H1 (cell line): Measurements from ENCODE around the gene KCNMB1. TPM values are rescaled to one million over a fixed set of nuclear protein-coding genes. Genes with fewer than 3 reads are reported as not detected.

Source experiments
- CTCF ChIA-PET: fragments of 300-600 bp; sonication (Branson Sonifier 250); formaldehyde crosslinking; loops from one replicate; lab custom pipeline; 2021; ENCODE audit not compliant: partially characterized antibody; lab: Charles Lee
- POLR2A ChIA-PET: fragments of 300-600 bp; sonication (Branson Sonifier 250); formaldehyde crosslinking; loops from one replicate; lab custom pipeline; 2021; ENCODE audit warnings: inconsistent platforms; ENCODE audit not compliant: partially characterized antibody; lab: Charles Lee
- DNase-seq, 2 experiments: peaks; one replicate each; pipeline versions ENCODE4 v3.0.0 to v3.0.0-alpha.2; 2010 to 2022; ENCODE audit warnings: low spot score in 2 of 2, low read depth in 1 of 2, mixed read lengths in 1 of 2
- FAIRE-seq: peaks from 2 replicates; lab custom pipeline; 2011; peaks lifted over from hg19 to GRCh38; lab: Jason Lieb, UNC
- H2AFZ ChIP-seq: 2 replicates; pipeline ENCODE4 v1.8.1; 2012; ENCODE audit warnings: low read length, inconsistent platforms
- H2AK5ac ChIP-seq: 2 replicates; pipeline ENCODE4 v1.6.1; 2013; ENCODE audit warnings: low read depth, low read length
- H2BK120ac ChIP-seq: replicated peaks from 2 replicates; pipeline ENCODE3; 2013; ENCODE audit warnings: low read depth, low read length, inconsistent platforms
- H2BK12ac ChIP-seq: 2 replicates; pipeline ENCODE4 v1.6.1; 2013; ENCODE audit warnings: low read depth, low read length
- H2BK15ac ChIP-seq: 2 replicates; pipeline ENCODE4 v1.6.1; 2013; ENCODE audit warnings: low read length
- H2BK20ac ChIP-seq: 2 replicates; pipeline ENCODE4 v1.6.1; 2013; ENCODE audit warnings: low read length
- H2BK5ac ChIP-seq: 2 replicates; pipeline ENCODE4 v1.6.1; 2013; ENCODE audit warnings: low read depth, low read length
- H3K14ac ChIP-seq: 2 replicates; pipeline ENCODE4 v1.6.1; 2013; ENCODE audit warnings: inconsistent platforms; ENCODE audit not compliant: insufficient read length
- H3K18ac ChIP-seq: 2 replicates; pipeline ENCODE4 v1.6.1; 2013; ENCODE audit warnings: low read length; ENCODE audit errors: extremely low read depth
- H3K23ac ChIP-seq: 2 replicates; pipeline ENCODE4 v1.6.1; 2013; ENCODE audit warnings: inconsistent platforms; ENCODE audit not compliant: insufficient read length
- H3K23me2 ChIP-seq: 2 replicates; pipeline ENCODE4 v1.6.1; 2013; ENCODE audit warnings: low read depth, low read length
- H3K27ac ChIP-seq: 2 replicates; pipeline ENCODE4 v1.6.1; 2011; ENCODE audit warnings: low read depth, low read length, inconsistent platforms
- H3K27me3 ChIP-seq, 4 experiments: replicated peaks in 1 of 4; 1 replicate in 1 of 4; 2 replicates in 3 of 4; pipeline versions ENCODE4 v1.6.1 to v1.8.1; 2011 to 2013; ENCODE audit warnings: low read length in 3 of 4, mild to moderate bottlenecking in 3 of 4, inconsistent platforms in 2 of 4, mixed read lengths in 2 of 4, moderate library complexity in 1 of 4; ENCODE audit not compliant: control insufficient read depth in 3 of 4, insufficient read depth in 3 of 4; ENCODE audit errors: extremely low read depth in 1 of 4
- H3K36me3 ChIP-seq, 4 experiments: 2 replicates each; pipeline versions ENCODE4 v1.6.1 to v1.8.1; 2011 to 2013; ENCODE audit warnings: mild to moderate bottlenecking in 4 of 4, low read length in 3 of 4, moderate library complexity in 2 of 4, control low read depth in 1 of 4, inconsistent platforms in 1 of 4; ENCODE audit not compliant: insufficient read depth in 4 of 4, control insufficient read depth in 2 of 4
- H3K4ac ChIP-seq: replicated peaks from 2 replicates; pipeline ENCODE3; 2013; ENCODE audit warnings: low read length, low read depth, mixed read lengths, inconsistent platforms; ENCODE audit not compliant: insufficient read length
- H3K4me1 ChIP-seq, 4 experiments: replicated peaks in 1 of 4; 1 replicate in 1 of 4; 2 replicates in 3 of 4; pipeline versions ENCODE4 v1.6.1 to v1.8.1; 2011 to 2013; ENCODE audit warnings: low read length in 3 of 4, inconsistent platforms in 2 of 4, mixed read lengths in 1 of 4; ENCODE audit not compliant: insufficient read depth in 4 of 4, control insufficient read depth in 3 of 4
- H3K4me2 ChIP-seq, 2 experiments: 2 replicates each; pipeline versions ENCODE4 v1.6.1 to v1.8.1; 2011 to 2013; ENCODE audit warnings: low read depth in 2 of 2, low read length in 2 of 2, control low read depth in 1 of 2, inconsistent platforms in 1 of 2, mild to moderate bottlenecking in 1 of 2; ENCODE audit not compliant: insufficient read depth in 1 of 2
- H3K4me3 ChIP-seq, 4 experiments: fragments of 200-600, 300-600 bp in 1 of 4; sonication (generic), shearing (Covaris generic), sonication (Bioruptor Twin) in 1 of 4; 2 replicates each; pipeline versions ENCODE4 v1.5.1 to v1.8.1; 2011 to 2016; ENCODE audit warnings: low read length in 4 of 4, low read depth in 3 of 4, control low read depth in 2 of 4, inconsistent platforms in 2 of 4, mild to moderate bottlenecking in 2 of 4, mixed read lengths in 1 of 4, moderate library complexity in 1 of 4; ENCODE audit not compliant: insufficient read depth in 2 of 4; ENCODE audit errors: extremely low read depth in 1 of 4
- H3K56ac ChIP-seq: replicated peaks from 2 replicates; pipeline ENCODE3; 2013; ENCODE audit warnings: low read depth, mild to moderate bottlenecking, mixed read lengths, low read length, inconsistent platforms; ENCODE audit not compliant: insufficient read length
- H3K79me1 ChIP-seq: 2 replicates; pipeline ENCODE4 v1.6.1; 2013; ENCODE audit warnings: low read depth, low read length, control low read depth
- H3K79me2 ChIP-seq, 2 experiments: 2 replicates each; pipeline versions ENCODE4 v1.6.1 to v1.8.1; 2012 to 2013; ENCODE audit warnings: low read length in 2 of 2, mild to moderate bottlenecking in 2 of 2, inconsistent platforms in 1 of 2; ENCODE audit not compliant: insufficient read depth in 2 of 2, control insufficient read depth in 1 of 2
- H3K9ac ChIP-seq, 4 experiments: replicated peaks in 1 of 4; 1 replicate in 1 of 4; 2 replicates in 3 of 4; pipeline versions ENCODE4 v1.6.1 to v1.8.1; 2011 to 2013; ENCODE audit warnings: low read depth in 3 of 4, low read length in 3 of 4, control low read depth in 2 of 4, mild to moderate bottlenecking in 2 of 4, moderate library complexity in 2 of 4, inconsistent platforms in 1 of 4; ENCODE audit errors: extremely low read depth in 1 of 4
- H3K9me3 ChIP-seq, 2 experiments: 2 replicates each; pipeline versions ENCODE4 v1.6.1 to v1.8.1; 2012 to 2013; ENCODE audit warnings: mild to moderate bottlenecking in 2 of 2, moderate library complexity in 2 of 2, control low read depth in 1 of 2, inconsistent platforms in 1 of 2, low read depth in 1 of 2, low read length in 1 of 2, mixed read lengths in 1 of 2; ENCODE audit not compliant: insufficient read depth in 2 of 2
- H4K20me1 ChIP-seq, 2 experiments: replicated peaks in 1 of 2; 2 replicates each; pipeline versions ENCODE3 to v1.8.1; 2011 to 2013; ENCODE audit warnings: inconsistent platforms in 2 of 2, low read length in 2 of 2, mild to moderate bottlenecking in 1 of 2; ENCODE audit not compliant: insufficient read depth in 2 of 2, control insufficient read depth in 1 of 2
- H4K5ac ChIP-seq: 2 replicates; pipeline ENCODE4 v1.6.1; 2013; ENCODE audit warnings: low read length, low read depth, mixed read lengths, inconsistent platforms; ENCODE audit not compliant: insufficient read length
- H4K8ac ChIP-seq: 2 replicates; pipeline ENCODE4 v1.8.0; 2013; ENCODE audit warnings: mild to moderate bottlenecking, moderate library complexity, low read length, inconsistent platforms; ENCODE audit not compliant: insufficient read depth; ENCODE audit errors: extremely low read depth
- H4K91ac ChIP-seq: replicated peaks from 2 replicates; pipeline ENCODE3; 2013; ENCODE audit warnings: low read length, mixed read lengths, inconsistent platforms; ENCODE audit not compliant: insufficient read length
- CTBP2 ChIP-seq: IDR thresholded peaks from 2 replicates; pipeline ENCODE4 v1.7.0; 2011; ENCODE audit warnings: borderline replicate concordance, mild to moderate bottlenecking, moderate library complexity, mixed read lengths, low read length; ENCODE audit not compliant: insufficient read depth, insufficient read length
- EP300 ChIP-seq, 2 experiments: IDR thresholded peaks; 1 replicate in 1 of 2; 2 replicates in 1 of 2; pipeline ENCODE4 v1.6.1; 2011 to 2012; ENCODE audit warnings: low read depth in 2 of 2, low read length in 2 of 2, mild to moderate bottlenecking in 2 of 2, borderline replicate concordance in 1 of 2, inconsistent platforms in 1 of 2, moderate library complexity in 1 of 2
- WGBS, 2 experiments: shearing (Covaris generic) in 1 of 2; methylation state at CpG; one replicate each; pipeline versions ENCODE4 v1.1.6 to v1.1.7; 2013 to 2015; ENCODE audit warnings: low lambda C conversion rate in 2 of 2, mixed read lengths in 2 of 2, inconsistent platforms in 1 of 2, low coverage in 1 of 2, missing lambda C conversion rate in 1 of 2; ENCODE audit not compliant: insufficient replicate concordance in 2 of 2, insufficient coverage in 1 of 2, insufficient read length in 1 of 2; ENCODE audit errors: extremely low coverage in 1 of 2, missing lambda C conversion rate in 1 of 2; 5-methylcytosine and 5-hydroxymethylcytosine counted together
- polyA plus RNA-seq, 7 experiments: library from polyadenylated mRNA; depleted of rRNA in 3 of 7; stranded (reverse) in 5 of 7; unstranded in 2 of 7; fragments of >200 nt in 5 of 7; fragments of 200-250 nt in 2 of 7; gene quantifications; 1 replicate in 5 of 7; 2 replicates in 1 of 7; 4 replicates in 1 of 7; pipeline versions ENCODE4 v1.2.1 to v1.2.3, GENCODE V29; 2011 to 2013; ENCODE audit warnings: missing spikeins in 2 of 7, mixed read lengths in 2 of 7
- total RNA-seq: library from RNA; stranded (reverse); fragmentation: NEBNext Ultra II Directional; extraction: Animal tissue kit (Norgen Biotek cat#: 25700); gene quantifications from 2 replicates; pipeline ENCODE4 v1.2.1, GENCODE V29; 2021

Gene KCNMB1
- total and polyA plus RNA-seq, 2 of the 8 experiments (the other 6 are each of a cell fraction or from before 2014, with no cell fraction given), result 0.08 to 0.19 TPM

GRCh38 chr5:170410401-170410800 is 21.2 kb upstream of the KCNMB1 start:
- H3K23ac ChIP-seq, result no peak overlapping the region
- no peak for FAIRE-seq

More at GRCh38 chr5:170410401-170410800, 21.2 kb upstream of the KCNMB1 start:
- Histone ChIP-seq H3K56ac (no peak overlapping the region), H2AK5ac (no peak overlapping the region), H3K23me2 (no peaks in the 10 kb centered on the region), H2BK12ac (no peak overlapping the region), H2BK5ac (no peak overlapping the region), H2BK15ac (no peak overlapping the region), H4K5ac (no peak overlapping the region), H3K27ac (no peak overlapping the region), H2BK20ac (no peak overlapping the region), H4K20me1 (no peaks in the 10 kb centered on the region), H3K4me3 (no peak overlapping the region), H3K4me1 (peaks cover 7 to 17% (median 12%) of the 10 kb centered on the region in 4 experiments; a peak in 6 of 7 replicates), H3K27me3 (no peaks in the 10 kb centered on the region), H2BK120ac (no peak overlapping the region), H3K14ac (no peak overlapping the region), H3K9ac (no peak overlapping the region), H3K36me3 (no peaks in the 10 kb centered on the region), H3K4me2 (no peak overlapping the region), H3K9me3 (no peaks in the 10 kb centered on the region), H3K18ac (no peak overlapping the region), H4K91ac (no peak overlapping the region), H4K8ac (no peak overlapping the region; the same call in 1 of the 2 replicates), H3K79me1 (no peaks in the 10 kb centered on the region), H2AFZ (no peak overlapping the region), H3K79me2 (no peaks in the 10 kb centered on the region), H3K4ac (no peak overlapping the region)
- TF ChIP-seq EP300 (IDR thresholded peaks at IDR 0.05; ENCODE audit: borderline replicate concordance in 1 of 2, low read depth in 2 of 2, low read length in 2 of 2) (no peak), CTBP2 (no peak)
- WGBS, 2 experiments, result 89% methylated on average over 2 of the region's 2 CpGs; no CpG with 5 or more reads in 1 of the 2 experiments
- DNase-seq, result no peak
- CTCF ChIA-PET, result interaction anchor here (0.9 to 11.1 kb wide), 10 partner anchors 9 to 217 kb away, joined by 3 to 93 read pairs (median 4); no protein-coding TSS in a partner anchor
- POLR2A ChIA-PET, result no interaction called here
